Colon (tissue), 2 donors: Measurements from ENCODE around the gene CADPS2.
"Not testable (repeated sequence)": the region's sequence is repeated elsewhere in the genome, so short reads cannot be mapped to it uniquely, and the experiment has no call there.

Experiments used
- FAIRE-seq: peaks from 2 replicates; lab custom pipeline; 2012; peaks lifted over from hg19 to GRCh38; lab: Jason Lieb, UNC
- donor health status: control.
- donor health status: control.

Gene CADPS2

GRCh38 chr7:122674502-122674901 lies 211.8 kb downstream of the CADPS2 start:
- FAIRE-seq: no peak

- FAIRE-seq: no peak
These were observed 212.3 kb downstream of the CADPS2 start for GRCh38 chr7:122673951-122674350.

- no peak for FAIRE-seq
These were observed 213.7 kb downstream of the CADPS2 start for GRCh38 chr7:122672536-122672935.

- no peak for FAIRE-seq
These were observed 222.5 kb downstream of the CADPS2 start for GRCh38 chr7:122663733-122664132.

- FAIRE-seq: no peak
These were observed 227.4 kb downstream of the CADPS2 start for GRCh38 chr7:122658856-122659255.

- no peak for FAIRE-seq
These were observed 232.6 kb downstream of the CADPS2 start for GRCh38 chr7:122653685-122654084.

- no peak for FAIRE-seq
These were observed 233.4 kb downstream of the CADPS2 start for GRCh38 chr7:122652876-122653275.

GRCh38 chr7:122651451-122651850 lies 234.8 kb downstream of the CADPS2 start:
- no peak for FAIRE-seq

- FAIRE-seq: no peak
These were observed 243.0 kb downstream of the CADPS2 start for GRCh38 chr7:122643250-122643649.

- FAIRE-seq: no peak
These were observed 247.8 kb downstream of the CADPS2 start for GRCh38 chr7:122638459-122638858.

GRCh38 chr7:122637784-122638183 lies 248.5 kb downstream of the CADPS2 start:
- no peak for FAIRE-seq

- not testable (repeated sequence) for FAIRE-seq
These were observed 250.8 kb downstream of the CADPS2 start for GRCh38 chr7:122635481-122635880.

GRCh38 chr7:122633472-122633871 lies 252.8 kb downstream of the CADPS2 start:
- FAIRE-seq: no peak

GRCh38 chr7:122632238-122632637 lies 254.0 kb downstream of the CADPS2 start:
- FAIRE-seq: no peak

- no peak for FAIRE-seq
These were observed 256.8 kb downstream of the CADPS2 start for GRCh38 chr7:122629412-122629953.

- FAIRE-seq: no peak
These were observed 257.4 kb downstream of the CADPS2 start for GRCh38 chr7:122628651-122629411.

GRCh38 chr7:122626785-122627184 lies 259.5 kb downstream of the CADPS2 start:
- no peak for FAIRE-seq

- no peak for FAIRE-seq
These were observed 263.6 kb downstream of the CADPS2 start for GRCh38 chr7:122622682-122623081.

- FAIRE-seq: no peak
These were observed 266.6 kb downstream of the CADPS2 start for GRCh38 chr7:122619664-122620063.

GRCh38 chr7:122618585-122619189 lies 267.6 kb downstream of the CADPS2 start:
- no peak for FAIRE-seq

- no peak for FAIRE-seq
These were observed 269.3 kb downstream of the CADPS2 start for GRCh38 chr7:122616951-122617350.

GRCh38 chr7:122605929-122606328 lies 280.3 kb downstream of the CADPS2 start:
- no peak for FAIRE-seq

- FAIRE-seq: no peak
These were observed 282.0 kb downstream of the CADPS2 start for GRCh38 chr7:122604251-122604650.

GRCh38 chr7:122602800-122603199 lies 283.5 kb downstream of the CADPS2 start:
- no peak for FAIRE-seq
